IMR-90 (cell line): Measurements from ENCODE around the gene ACYP2.

Experiments
- CEBPB ChIP-seq: IDR thresholded peaks from 2 replicates; pipeline ENCODE4 v1.6.1; 2012; ENCODE audit warnings: low read depth, low read length, improper control_type of control experiment
- CHD1 ChIP-seq: IDR thresholded peaks from 2 replicates; pipeline ENCODE4 v1.6.1; 2012; ENCODE audit warnings: low read depth, low read length, improper control_type of control experiment
- MXI1 ChIP-seq: IDR thresholded peaks from 2 replicates; pipeline ENCODE4 v1.6.1; 2012; ENCODE audit warnings: low read depth, mild to moderate bottlenecking, low read length, moderate library complexity, borderline replicate concordance
- POLR2A ChIP-seq: IDR thresholded peaks from 2 replicates; pipeline ENCODE4 v1.6.1; 2012; ENCODE audit warnings: mild to moderate bottlenecking, low read depth, low read length
- RAD21 ChIP-seq: IDR thresholded peaks from 2 replicates; pipeline ENCODE4 v1.6.1; 2012; ENCODE audit warnings: low read length, improper control_type of control experiment
- TF ChIP-seq, protein P1 (sequence below): conservative IDR thresholded peaks from 2 replicates; pipeline ENCODE4 v1.5.1; 2012; ENCODE audit warnings: mild to moderate bottlenecking, low read depth, low read length, improper control_type of control experiment

DNA sequence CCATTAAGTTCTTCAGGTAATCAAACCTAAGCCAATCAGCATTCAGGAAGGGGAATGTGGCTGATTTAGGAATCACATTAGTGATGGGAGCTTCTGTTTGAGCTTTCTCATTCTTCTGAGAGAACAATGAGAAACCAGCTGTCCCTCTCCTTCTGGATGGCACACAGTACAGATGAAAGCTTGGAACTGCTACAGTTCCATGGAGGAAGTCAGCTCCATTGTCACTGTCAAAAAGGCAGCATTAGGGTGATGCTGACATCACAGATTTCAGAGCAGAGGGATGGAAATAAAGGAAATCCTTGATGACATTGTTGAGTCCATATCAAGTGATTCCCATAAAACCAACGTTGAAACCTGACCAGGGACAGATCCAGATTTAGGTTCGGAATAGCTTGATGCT lies 36.1 kb upstream of the ACYP2 start:
- TF ChIP-seq, protein P1, sequence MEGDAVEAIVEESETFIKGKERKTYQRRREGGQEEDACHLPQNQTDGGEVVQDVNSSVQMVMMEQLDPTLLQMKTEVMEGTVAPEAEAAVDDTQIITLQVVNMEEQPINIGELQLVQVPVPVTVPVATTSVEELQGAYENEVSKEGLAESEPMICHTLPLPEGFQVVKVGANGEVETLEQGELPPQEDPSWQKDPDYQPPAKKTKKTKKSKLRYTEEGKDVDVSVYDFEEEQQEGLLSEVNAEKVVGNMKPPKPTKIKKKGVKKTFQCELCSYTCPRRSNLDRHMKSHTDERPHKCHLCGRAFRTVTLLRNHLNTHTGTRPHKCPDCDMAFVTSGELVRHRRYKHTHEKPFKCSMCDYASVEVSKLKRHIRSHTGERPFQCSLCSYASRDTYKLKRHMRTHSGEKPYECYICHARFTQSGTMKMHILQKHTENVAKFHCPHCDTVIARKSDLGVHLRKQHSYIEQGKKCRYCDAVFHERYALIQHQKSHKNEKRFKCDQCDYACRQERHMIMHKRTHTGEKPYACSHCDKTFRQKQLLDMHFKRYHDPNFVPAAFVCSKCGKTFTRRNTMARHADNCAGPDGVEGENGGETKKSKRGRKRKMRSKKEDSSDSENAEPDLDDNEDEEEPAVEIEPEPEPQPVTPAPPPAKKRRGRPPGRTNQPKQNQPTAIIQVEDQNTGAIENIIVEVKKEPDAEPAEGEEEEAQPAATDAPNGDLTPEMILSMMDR = no peak
- TF ChIP-seq POLR2A (no peak), MXI1 (no peak), RAD21 (no peak), CHD1 (no peak), CEBPB (no peak)
